ENCODE results near the gene CARTPT.

Gene CARTPT

GRCh38 chr5:71684309-71684708 lies 34.8 kb upstream of the CARTPT start:
- Histone ChIP-seq H3K4me1 (ENCODE audit: control insufficient read depth in 1 of 2, insufficient read depth in 1 of 2, low read depth in 1 of 2, low read length in 1 of 2) (no peaks in the 10 kb centered on the region), H3K36me3 (no peaks in the 10 kb centered on the region), H3K27me3 (peaks cover 12% of the 10 kb centered on the region), H3K4me3 (ENCODE audit: low read depth in 1 of 2, low read length in 1 of 2) (no peak overlapping the region), H3K27ac (no peak overlapping the region), H3K9me3 (no peaks in the 10 kb centered on the region)
- no peak for TF ChIP-seq CTCF (IDR thresholded peaks at IDR 0.05)

GRCh38 chr5:71693828-71694427 lies 25.1 kb upstream of the CARTPT start:
- Histone ChIP-seq H3K4me1 (ENCODE audit: control insufficient read depth in 1 of 2, insufficient read depth in 1 of 2, low read depth in 1 of 2, low read length in 1 of 2) (no peaks in the 10 kb centered on the region), H3K27ac (no peak overlapping the region), H3K9me3 (no peaks in the 10 kb centered on the region), H3K4me3 (ENCODE audit: low read depth in 1 of 2, low read length in 1 of 2) (no peak overlapping the region), H3K27me3 (peaks cover 30% of the 10 kb centered on the region), H3K36me3 (no peaks in the 10 kb centered on the region)
- no peak for TF ChIP-seq CTCF (IDR thresholded peaks at IDR 0.05)

- Histone ChIP-seq H3K36me3 (no peaks in the 10 kb centered on the region), H3K4me1 (ENCODE audit: control insufficient read depth in 1 of 2, insufficient read depth in 1 of 2, low read depth in 1 of 2, low read length in 1 of 2) (no peaks in the 10 kb centered on the region), H3K27me3 (peaks cover 28% of the 10 kb centered on the region), H3K27ac (no peak overlapping the region), H3K4me3 (ENCODE audit: low read depth in 1 of 2, low read length in 1 of 2) (no peak overlapping the region), H3K9me3 (no peaks in the 10 kb centered on the region)
- no peak for TF ChIP-seq CTCF (IDR thresholded peaks at IDR 0.05)
These were observed 24.0 kb upstream of the CARTPT start for GRCh38 chr5:71695071-71695470.

- no peaks in the 10 kb centered on the region for H3K9me3 ChIP-seq
- H3K36me3 ChIP-seq, result no peaks in the 10 kb centered on the region
- peaks cover 26% of the 10 kb centered on the region for H3K27me3 ChIP-seq
- H3K27ac ChIP-seq, result no peak overlapping the region
- H3K4me3 ChIP-seq (ENCODE audit: low read depth in 1 of 2, low read length in 1 of 2), result no peak overlapping the region
- H3K4me1 ChIP-seq (ENCODE audit: control insufficient read depth in 1 of 2, insufficient read depth in 1 of 2, low read depth in 1 of 2, low read length in 1 of 2), result no peaks in the 10 kb centered on the region
- no peak for TF ChIP-seq CTCF (IDR thresholded peaks at IDR 0.05)
These were observed 23.5 kb upstream of the CARTPT start for GRCh38 chr5:71695595-71695994.

GRCh38 chr5:71697967-71698366 lies 21.1 kb upstream of the CARTPT start:
- no peaks in the 10 kb centered on the region for H3K9me3 ChIP-seq
- H3K4me1 ChIP-seq (ENCODE audit: control insufficient read depth in 1 of 2, insufficient read depth in 1 of 2, low read depth in 1 of 2, low read length in 1 of 2), result no peaks in the 10 kb centered on the region
- no peaks in the 10 kb centered on the region for H3K36me3 ChIP-seq
- no peak overlapping the region for H3K27ac ChIP-seq
- TF ChIP-seq CTCF (IDR thresholded peaks at IDR 0.05), result no peak
- no peak overlapping the region for H3K4me3 ChIP-seq (ENCODE audit: low read depth in 1 of 2, low read length in 1 of 2)
- H3K27me3 ChIP-seq, result peaks cover 34% of the 10 kb centered on the region

GRCh38 chr5:71699233-71699632 lies 19.8 kb upstream of the CARTPT start:
- no peaks in the 10 kb centered on the region for H3K9me3 ChIP-seq
- H3K4me1 ChIP-seq (ENCODE audit: control insufficient read depth in 1 of 2, insufficient read depth in 1 of 2, low read depth in 1 of 2, low read length in 1 of 2), result no peaks in the 10 kb centered on the region
- H3K4me3 ChIP-seq (ENCODE audit: low read depth in 1 of 2, low read length in 1 of 2), result no peak overlapping the region
- H3K27ac ChIP-seq, result no peak overlapping the region
- H3K27me3 ChIP-seq, result peaks cover 23% of the 10 kb centered on the region
- TF ChIP-seq CTCF (IDR thresholded peaks at IDR 0.05), result no peak
- H3K36me3 ChIP-seq, result no peaks in the 10 kb centered on the region
